ENCODE results near the gene SELENOO. TPM values are rescaled to one million over a fixed set of nuclear protein-coding genes. Genes with fewer than 3 reads are reported as not detected.

SELENOO gene
- total and polyA plus RNA-seq, 5 donors = 14.6 to 17.1 (median 15.6) TPM

DNA sequence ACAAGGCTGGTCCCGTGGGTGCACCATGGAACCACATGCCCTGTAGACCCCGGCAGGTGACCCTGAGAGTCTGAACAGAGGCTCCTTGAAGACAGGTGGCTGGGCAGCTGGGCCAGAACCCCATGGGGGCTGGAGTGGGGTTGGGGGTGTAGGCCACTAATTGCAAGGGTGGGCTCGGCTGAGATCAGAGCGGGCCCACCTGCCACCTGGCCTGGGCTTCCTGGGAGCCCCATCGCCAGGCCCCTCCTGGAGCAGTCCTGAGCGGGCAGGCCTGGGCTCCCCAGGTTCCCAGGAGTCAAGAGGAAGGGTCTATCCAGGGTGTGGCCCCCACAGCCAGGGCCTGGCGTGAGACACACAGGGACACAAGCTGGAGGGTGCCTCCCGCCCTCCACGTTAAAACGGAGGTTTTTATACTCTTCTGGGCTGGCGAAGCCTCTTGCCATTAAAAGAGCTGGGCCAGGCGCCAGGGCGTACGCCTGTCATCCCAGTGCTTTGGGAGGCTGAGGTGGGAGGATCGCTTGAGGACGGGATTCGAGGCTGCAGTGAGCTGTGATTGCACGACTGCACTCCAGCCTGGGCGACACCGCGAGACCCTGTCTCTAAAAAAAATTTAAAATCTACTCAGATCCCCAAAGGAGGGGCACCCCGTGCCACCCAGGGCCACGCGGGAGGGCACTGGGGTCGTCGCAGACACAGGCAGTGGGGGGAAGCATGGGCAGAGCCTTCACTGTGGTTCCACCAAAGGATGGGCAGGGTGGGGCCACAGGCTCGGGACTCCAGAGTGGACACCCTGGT is 19.9 kb upstream of the SELENOO start:
- Histone ChIP-seq H3K9me3 (ENCODE audit: control insufficient read depth, low read length) (no peaks in the 10 kb centered on the region), H3K4me1 (ENCODE audit: control insufficient read depth, insufficient read depth, low read length) (peaks cover 2% of the 10 kb centered on the region), H3K4me3 (ENCODE audit: low read length) (no peak overlapping the region), H3K27ac (ENCODE audit: low read length) (no peak overlapping the region), H3K27me3 (ENCODE audit: control insufficient read depth, insufficient read depth) (no peaks in the 10 kb centered on the region)
- 92% methylated on average over 27 of the region's 27 CpGs for WGBS
- intact Hi-C loops (cut with DNase I) = no loop called here
- ATAC-seq (no peak), DNase-seq (peak in 2 of 3 donors; percentile 48 to 57)

- WGBS = 79% methylated on average over 31 of the region's 31 CpGs
- DNase-seq (peak; percentile 25 to 65 (median 57)), ATAC-seq (no peak)
- Histone ChIP-seq H3K4me1 (ENCODE audit: control insufficient read depth, insufficient read depth, low read length) (peaks cover 2% of the 10 kb centered on the region), H3K9me3 (ENCODE audit: control insufficient read depth, low read length) (no peaks in the 10 kb centered on the region), H3K27me3 (ENCODE audit: control insufficient read depth, insufficient read depth) (no peaks in the 10 kb centered on the region), H3K4me3 (ENCODE audit: low read length) (no peak overlapping the region), H3K27ac (ENCODE audit: low read length) (no peak overlapping the region)
- intact Hi-C loops (cut with DNase I) = no loop called here
Measured at GRCh38 chr22:50182176-50183081, 18.4 kb upstream of the SELENOO start.

DNA sequence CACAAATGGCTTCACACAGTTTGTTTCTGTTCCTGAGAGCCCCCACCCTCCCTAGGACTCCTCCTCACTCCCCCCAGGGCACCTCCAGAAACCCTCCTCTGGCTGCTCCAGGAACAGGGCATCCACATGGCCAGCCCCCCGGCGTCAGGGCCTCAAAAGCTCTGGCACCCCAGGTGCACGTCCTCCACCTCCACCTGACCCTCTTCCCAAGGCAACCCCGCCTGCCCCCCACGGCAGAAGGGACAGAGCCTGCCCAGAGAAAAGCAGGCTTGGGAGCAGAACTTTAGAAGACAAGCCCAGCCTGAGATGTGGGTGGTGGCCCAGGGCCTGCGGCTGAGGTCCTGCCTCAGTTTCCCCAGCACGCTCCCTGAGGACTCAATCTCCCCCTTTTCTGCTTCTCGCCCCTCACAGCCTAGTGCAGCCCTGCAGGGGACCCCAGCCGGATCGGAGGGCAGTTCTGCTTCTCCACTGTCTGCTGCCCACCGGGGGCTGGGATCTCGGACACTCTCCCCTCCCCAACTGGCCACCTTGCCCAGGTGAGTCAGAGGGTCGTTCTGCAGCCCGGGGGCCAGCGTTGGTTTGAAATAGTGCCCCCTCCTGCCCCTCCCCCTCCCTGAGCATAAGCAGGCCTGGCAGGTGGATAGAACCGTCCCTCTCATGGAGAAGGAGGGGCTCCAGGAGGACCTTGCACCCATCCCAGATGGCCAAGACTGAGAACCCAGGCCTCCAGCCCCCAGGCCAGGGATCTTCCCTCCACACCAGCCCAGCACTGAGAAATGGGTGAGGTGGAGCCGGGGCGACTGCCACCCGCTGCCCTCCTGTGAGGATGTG is 17.5 kb upstream of the SELENOO start:
- 87% methylated on average over 19 of the region's 19 CpGs for WGBS
- ATAC-seq = no peak
- no peaks in the 10 kb centered on the region for H3K27me3 ChIP-seq (ENCODE audit: control insufficient read depth, insufficient read depth)
- intact Hi-C loops (cut with DNase I) = no loop called here
- no peak overlapping the region for H3K27ac ChIP-seq (ENCODE audit: low read length)
- no peaks in the 10 kb centered on the region for H3K9me3 ChIP-seq (ENCODE audit: control insufficient read depth, low read length)
- DNase-seq = peak; percentile 13 to 63 (median 58)
- peaks cover 2% of the 10 kb centered on the region for H3K4me1 ChIP-seq (ENCODE audit: control insufficient read depth, insufficient read depth, low read length)
- no peak overlapping the region for H3K4me3 ChIP-seq (ENCODE audit: low read length)

DNA sequence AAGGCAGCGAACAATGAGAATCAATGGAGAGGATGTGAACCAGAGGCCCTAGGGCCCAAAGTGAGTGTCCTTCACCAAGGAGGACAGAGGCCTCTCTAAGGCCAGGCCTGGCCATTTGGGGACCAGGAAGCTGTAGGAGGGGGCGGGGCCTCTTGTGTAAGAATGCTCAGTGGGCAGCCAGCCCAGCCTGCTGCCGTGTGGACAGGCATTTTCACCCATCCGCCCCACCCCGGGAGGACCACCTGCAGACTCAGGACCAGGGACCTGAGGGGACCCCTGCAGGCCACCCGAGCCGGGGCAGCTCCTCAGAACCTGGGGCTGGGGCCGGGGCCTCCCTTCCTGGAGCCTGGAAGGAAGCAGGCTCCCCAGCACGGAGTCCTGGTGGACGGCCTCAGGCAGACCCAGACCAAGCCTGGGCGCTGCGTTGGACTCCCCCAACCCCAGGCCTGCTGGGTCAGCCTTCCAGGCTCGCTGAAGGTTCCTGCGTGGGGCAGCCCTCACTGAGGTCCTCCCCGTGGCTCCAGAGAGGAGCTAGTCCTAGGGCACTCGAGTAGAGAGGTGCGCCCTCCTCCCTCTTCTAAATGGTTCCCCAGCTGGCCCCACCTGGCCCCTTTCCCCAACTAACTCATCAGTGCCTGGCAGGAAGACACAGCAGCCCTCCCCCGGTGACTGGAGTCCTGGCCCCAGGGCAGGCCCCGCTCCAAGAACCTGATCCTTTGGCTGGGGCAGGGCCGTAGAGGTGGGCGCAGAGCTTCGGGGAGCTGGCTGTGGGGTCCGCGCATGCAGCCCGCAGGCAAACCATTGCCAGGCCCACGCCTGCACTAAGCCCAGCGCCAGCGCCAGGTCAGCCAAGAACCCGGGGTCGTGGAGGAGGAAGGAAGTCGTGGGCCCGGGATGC is 16.6 kb upstream of the SELENOO start:
- H3K27me3 ChIP-seq (ENCODE audit: control insufficient read depth, insufficient read depth) = no peaks in the 10 kb centered on the region
- H3K27ac ChIP-seq (ENCODE audit: low read length) = no peak overlapping the region
- peak overlapping the region; percentile 40 for H3K4me3 ChIP-seq (ENCODE audit: low read length)
- H3K9me3 ChIP-seq (ENCODE audit: control insufficient read depth, low read length) = no peaks in the 10 kb centered on the region
- 39% methylated on average over 32 of the region's 32 CpGs for WGBS
- intact Hi-C loops (cut with DNase I) = no loop called here
- DNase-seq (peak; percentile 84 to 94 (median 92)), ATAC-seq (peak; percentile 37 to 43)
- H3K4me1 ChIP-seq (ENCODE audit: control insufficient read depth, insufficient read depth, low read length) = peaks cover 2% of the 10 kb centered on the region

- WGBS = 18% methylated on average over 63 of the region's 63 CpGs
- no peaks in the 10 kb centered on the region for H3K27me3 ChIP-seq (ENCODE audit: control insufficient read depth, insufficient read depth)
- intact Hi-C loops (cut with DNase I) = no loop called here
- ATAC-seq (peak in 1 of 2 donors; percentile 1), DNase-seq (peak; percentile 37 to 75 (median 72))
- H3K4me3 ChIP-seq (ENCODE audit: low read length) = peak overlapping the region; percentile 40
- H3K9me3 ChIP-seq (ENCODE audit: control insufficient read depth, low read length) = no peaks in the 10 kb centered on the region
- peaks cover 2% of the 10 kb centered on the region for H3K4me1 ChIP-seq (ENCODE audit: control insufficient read depth, insufficient read depth, low read length)
- H3K27ac ChIP-seq (ENCODE audit: low read length) = no peak overlapping the region
Measured at GRCh38 chr22:50184902-50185374, 15.9 kb upstream of the SELENOO start.

- DNase-seq (peak; percentile 92 to 96 (median 96)), ATAC-seq (peak; percentile 82 to 87)
Measured at GRCh38 chr22:50185375-50186087, 15.3 kb upstream of the SELENOO start, which contains the start of gene TRABD. Gene TRABD (plus strand): TSS chr22:50185913. CDS start chr22:50193061, 7,148 bp downstream.

DNA sequence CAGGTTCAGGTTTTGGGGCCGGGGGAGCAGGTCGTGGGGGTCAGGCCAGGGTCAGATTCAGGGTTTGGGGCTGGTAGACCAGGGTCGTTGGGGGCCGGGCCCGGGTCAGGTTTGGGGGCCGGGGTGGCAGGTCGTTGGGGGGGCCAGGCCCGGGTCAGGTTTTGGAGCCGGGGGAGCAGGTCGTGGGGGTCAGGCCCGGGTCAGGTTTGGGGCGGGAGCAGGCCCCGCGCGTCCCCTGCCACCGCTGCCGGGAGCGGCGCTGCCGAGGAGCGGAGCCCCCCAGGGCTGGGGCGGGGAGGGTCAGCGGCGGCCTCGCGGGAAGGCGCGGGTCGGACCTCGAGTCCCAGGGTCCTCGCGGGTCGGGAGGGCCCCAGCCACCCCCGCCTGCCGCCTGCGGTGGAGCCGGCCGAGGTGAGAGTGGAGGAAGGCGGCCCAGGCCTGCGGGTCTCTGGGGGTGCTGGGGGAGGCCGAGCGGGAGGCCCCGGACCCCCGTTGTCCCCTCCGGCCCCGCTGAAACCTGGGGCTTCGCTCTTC is 14.6 kb upstream of the SELENOO start:
- ATAC-seq (no peak), DNase-seq (peak; percentile 29 to 80 (median 71))
- intact Hi-C loops (cut with DNase I) = no loop called here
- H3K27ac ChIP-seq (ENCODE audit: low read length) = peak overlapping the region; percentile 4
- no peaks in the 10 kb centered on the region for H3K27me3 ChIP-seq (ENCODE audit: control insufficient read depth, insufficient read depth)
- WGBS = 2% methylated on average over 47 of the region's 47 CpGs
- peak overlapping the region; percentile 78 for H3K4me3 ChIP-seq (ENCODE audit: low read length)
- peaks cover 2% of the 10 kb centered on the region for H3K4me1 ChIP-seq (ENCODE audit: control insufficient read depth, insufficient read depth, low read length)
- H3K9me3 ChIP-seq (ENCODE audit: control insufficient read depth, low read length) = no peaks in the 10 kb centered on the region

More at GRCh38 chr22:50185375-50186087, 15.3 kb upstream of the SELENOO start, which contains the start of gene TRABD:
- intact Hi-C loops (cut with DNase I) = no loop called here
- WGBS = 2% methylated on average over 88 of the region's 90 CpGs
- Histone ChIP-seq H3K9me3 (ENCODE audit: control insufficient read depth, low read length) (no peaks in the 10 kb centered on the region), H3K27ac (ENCODE audit: low read length) (peak within 1 kb of the TSS; percentile 4), H3K4me1 (ENCODE audit: control insufficient read depth, insufficient read depth, low read length) (peaks cover 2% of the 10 kb centered on the region), H3K27me3 (ENCODE audit: control insufficient read depth, insufficient read depth) (no peaks in the 10 kb centered on the region), H3K4me3 (ENCODE audit: low read length) (peak within 1 kb of the TSS; percentile 78)

GRCh38 chr22:50186761-50187523 is 13.9 kb upstream of the SELENOO start:
- 52% methylated on average over 26 of the region's 26 CpGs for WGBS
- DNase-seq = peak; percentile 29 to 68 (median 55)
- H3K27ac ChIP-seq (ENCODE audit: low read length) = no peak overlapping the region
- peak overlapping the region; percentile 78 for H3K4me3 ChIP-seq (ENCODE audit: low read length)
- peaks cover 2% of the 10 kb centered on the region for H3K4me1 ChIP-seq (ENCODE audit: control insufficient read depth, insufficient read depth, low read length)
- no peak for ATAC-seq
- no peaks in the 10 kb centered on the region for H3K9me3 ChIP-seq (ENCODE audit: control insufficient read depth, low read length)
- intact Hi-C loops (cut with DNase I) = no loop called here
- H3K27me3 ChIP-seq (ENCODE audit: control insufficient read depth, insufficient read depth) = no peaks in the 10 kb centered on the region
